Spleen (tissue), 7 donors: ENCODE measurements around the gene FHIT.

Experiments used
- POLR2A ChIP-seq, 3 donors: fragments of 450-650 bp; IDR thresholded peaks; one replicate each; pipeline ENCODE4 v1.5.1; 2017; ENCODE audit warnings: antibody characterized with exemption in 3 of 3, mild to moderate bottlenecking in 1 of 3
- POLR2AphosphoS5 ChIP-seq, 3 donors: sonication (generic); formaldehyde crosslinking; IDR thresholded peaks; one replicate each; pipeline ENCODE4 v1.5.1; 2017; ENCODE audit warnings: antibody characterized with exemption in 3 of 3
- TF ChIP-seq, protein P1 (sequence below), 11 experiments: fragments of 200-600 bp in 7 of 11; fragments of 450-650 bp in 4 of 11; sonication (generic) in 4 of 11; IDR thresholded peaks in 8 of 11; conservative IDR thresholded peaks in 3 of 11; 1 replicate in 7 of 11; 2 replicates in 4 of 11; pipeline versions ENCODE4 v1.4.0 to v1.8.0; 2016 to 2021; ENCODE audit warnings: antibody characterized with exemption in 11 of 11, inconsistent platforms in 4 of 11, mild to moderate bottlenecking in 1 of 11
- donor health status: DM: no; HTN: no; CAD: no; lungs with moderate emphysema.
- donor health status: DM: no; HTN: no; CAD: no.
- donor health status: DM: no; HTN: no; CAD: no.

DNA sequence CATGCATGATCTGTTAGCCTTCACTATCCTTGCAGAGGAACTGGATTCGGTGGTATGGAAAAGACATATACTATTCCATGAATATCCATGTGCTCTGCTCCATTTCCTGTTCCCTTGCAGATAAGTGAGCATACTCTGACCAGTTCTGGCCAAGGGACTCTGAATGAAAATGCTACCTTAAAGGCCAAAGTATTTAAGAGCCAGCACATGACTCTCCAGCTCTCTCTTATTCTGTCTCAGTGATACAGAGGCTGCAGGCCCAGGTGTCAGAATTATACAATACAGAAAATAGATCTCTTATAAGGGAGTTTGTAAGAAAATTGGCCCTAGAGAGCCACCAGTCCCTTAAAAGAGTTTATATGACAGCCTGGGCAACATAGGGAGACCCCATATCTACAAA is 1421.7 kb downstream of the FHIT start:
- TF ChIP-seq POLR2A (IDR thresholded peaks at IDR 0.05) (no peak), POLR2AphosphoS5 (IDR thresholded peaks at IDR 0.05) (no peak)
- TF ChIP-seq, protein P1, sequence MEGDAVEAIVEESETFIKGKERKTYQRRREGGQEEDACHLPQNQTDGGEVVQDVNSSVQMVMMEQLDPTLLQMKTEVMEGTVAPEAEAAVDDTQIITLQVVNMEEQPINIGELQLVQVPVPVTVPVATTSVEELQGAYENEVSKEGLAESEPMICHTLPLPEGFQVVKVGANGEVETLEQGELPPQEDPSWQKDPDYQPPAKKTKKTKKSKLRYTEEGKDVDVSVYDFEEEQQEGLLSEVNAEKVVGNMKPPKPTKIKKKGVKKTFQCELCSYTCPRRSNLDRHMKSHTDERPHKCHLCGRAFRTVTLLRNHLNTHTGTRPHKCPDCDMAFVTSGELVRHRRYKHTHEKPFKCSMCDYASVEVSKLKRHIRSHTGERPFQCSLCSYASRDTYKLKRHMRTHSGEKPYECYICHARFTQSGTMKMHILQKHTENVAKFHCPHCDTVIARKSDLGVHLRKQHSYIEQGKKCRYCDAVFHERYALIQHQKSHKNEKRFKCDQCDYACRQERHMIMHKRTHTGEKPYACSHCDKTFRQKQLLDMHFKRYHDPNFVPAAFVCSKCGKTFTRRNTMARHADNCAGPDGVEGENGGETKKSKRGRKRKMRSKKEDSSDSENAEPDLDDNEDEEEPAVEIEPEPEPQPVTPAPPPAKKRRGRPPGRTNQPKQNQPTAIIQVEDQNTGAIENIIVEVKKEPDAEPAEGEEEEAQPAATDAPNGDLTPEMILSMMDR (IDR thresholded peaks at IDR 0.05 in 8 of 11, conservative IDR thresholded peaks at IDR 0.05 in 3 of 11), result no peak
